Progenitor cell of endocrine pancreas (in vitro differentiated cells): ENCODE data around the gene RETREG1. TPM values are rescaled to one million over a fixed set of nuclear protein-coding genes. Genes with fewer than 3 reads are reported as not detected.

Experiments used
- DNase-seq: peaks from one replicate; pipeline ENCODE4 v3.0.0; 2021; ENCODE audit warnings: low spot score; ENCODE audit not compliant: unreplicated experiment
- H3K27ac Mint-ChIP-seq: 2 replicates; pipeline ENCODE4 v1.8.0; 2021; ENCODE audit warnings: mild to moderate bottlenecking, moderate library complexity, mixed read lengths
- H3K27me3 Mint-ChIP-seq: 2 replicates; pipeline ENCODE4 v1.8.0; 2021; ENCODE audit warnings: mixed read lengths
- H3K36me3 Mint-ChIP-seq: 2 replicates; pipeline ENCODE4 v1.8.0; 2022; ENCODE audit warnings: mixed read lengths; ENCODE audit not compliant: insufficient read depth
- H3K4me1 Mint-ChIP-seq: 2 replicates; pipeline ENCODE4 v1.8.0; 2021; ENCODE audit warnings: low read depth, mixed read lengths
- H3K4me3 Mint-ChIP-seq: 2 replicates; pipeline ENCODE4 v1.8.0; 2021; ENCODE audit warnings: low read depth, mild to moderate bottlenecking, moderate library complexity, mixed read lengths
- H3K9me3 Mint-ChIP-seq: 2 replicates; pipeline ENCODE4 v1.8.0; 2021; ENCODE audit warnings: low read depth, mixed read lengths
- CTCF ChIP-seq: fragments of 200-600 bp; sonication (generic); IDR thresholded peaks from one replicate; pipeline ENCODE4 v1.5.0; 2021; ENCODE audit warnings: antibody characterized with exemption, mild to moderate bottlenecking; ENCODE audit not compliant: unreplicated experiment
- total RNA-seq: library from RNA; stranded (reverse); gene quantifications from 2 replicates; pipeline ENCODE4 v1.2.1, GENCODE V29; 2021

RETREG1 gene
- total RNA-seq, 1 donor from 2014 or later, result 8.0 TPM

- H3K27ac Mint-ChIP-seq, result no peak overlapping the region
- H3K4me3 Mint-ChIP-seq, result no peak overlapping the region
- H3K9me3 Mint-ChIP-seq, result peaks cover 25% of the 10 kb centered on the region
- peaks cover 3% of the 10 kb centered on the region for H3K4me1 Mint-ChIP-seq
- peaks cover 9% of the 10 kb centered on the region for H3K36me3 Mint-ChIP-seq
- no peak for DNase-seq
- H3K27me3 Mint-ChIP-seq, result no peaks in the 10 kb centered on the region
- no peak for TF ChIP-seq CTCF
Observed at GRCh38 chr5:16497546-16497945, 119.3 kb downstream of the RETREG1 start.

- Mint-ChIP-seq H3K4me3 (no peak overlapping the region), H3K27me3 (peaks cover 2% of the 10 kb centered on the region), H3K27ac (no peak overlapping the region), H3K4me1 (peaks cover 3% of the 10 kb centered on the region), H3K36me3 (peaks cover 9% of the 10 kb centered on the region), H3K9me3 (peaks cover 25% of the 10 kb centered on the region)
- DNase-seq, result no peak
- TF ChIP-seq CTCF, result no peak
Observed at GRCh38 chr5:16493261-16493660, 123.5 kb downstream of the RETREG1 start.

GRCh38 chr5:16492398-16493140 lies 124.2 kb downstream of the RETREG1 start:
- no peak for TF ChIP-seq CTCF
- Mint-ChIP-seq H3K9me3 (peaks cover 19% of the 10 kb centered on the region), H3K4me1 (peaks cover 3% of the 10 kb centered on the region), H3K36me3 (peaks cover 9% of the 10 kb centered on the region), H3K27me3 (peaks cover 2% of the 10 kb centered on the region), H3K4me3 (no peak overlapping the region), H3K27ac (no peak overlapping the region)
- no peak for DNase-seq

- Mint-ChIP-seq H3K27ac (no peak overlapping the region), H3K4me1 (peaks cover 5% of the 10 kb centered on the region), H3K9me3 (peaks cover 11% of the 10 kb centered on the region), H3K27me3 (peaks cover 2% of the 10 kb centered on the region), H3K36me3 (peaks cover 7% of the 10 kb centered on the region), H3K4me3 (no peak overlapping the region)
- no peak for TF ChIP-seq CTCF
- DNase-seq, result no peak
Observed at GRCh38 chr5:16490911-16491310, 125.9 kb downstream of the RETREG1 start.

- no peak for DNase-seq
- H3K4me1 Mint-ChIP-seq, result peaks cover 5% of the 10 kb centered on the region
- peaks cover 3% of the 10 kb centered on the region for H3K9me3 Mint-ChIP-seq
- H3K27ac Mint-ChIP-seq, result no peak overlapping the region
- H3K4me3 Mint-ChIP-seq, result no peak overlapping the region
- H3K27me3 Mint-ChIP-seq, result peaks cover 2% of the 10 kb centered on the region
- peak; percentile 79 for TF ChIP-seq CTCF
- no peaks in the 10 kb centered on the region for H3K36me3 Mint-ChIP-seq
Observed at GRCh38 chr5:16489322-16489791, 127.4 kb downstream of the RETREG1 start.
